GM18870 (cell line): Measurements from ENCODE around the gene TDRD9.

ENCODE experiments used
- ATAC-seq: cut with Tn5 transposase; IDR thresholded peaks from one replicate; pipeline ENCODE4 v1.9.1; 2021; ENCODE audit warnings: moderate library complexity; ENCODE audit not compliant: unreplicated experiment

Gene TDRD9

GRCh38 chr14:103891667-103892215, 36.5 kb upstream of the TDRD9 start:
- ATAC-seq = no peak

GRCh38 chr14:103892247-103892646, 36.0 kb upstream of the TDRD9 start:
- ATAC-seq = no peak

GRCh38 chr14:103894034-103894722, 34.1 kb upstream of the TDRD9 start:
- no peak for ATAC-seq

GRCh38 chr14:103894723-103895059, 33.6 kb upstream of the TDRD9 start:
- no peak for ATAC-seq

- no peak for ATAC-seq
These were observed 31.7 kb upstream of the TDRD9 start for GRCh38 chr14:103896578-103896977.

GRCh38 chr14:103897075-103897947, 30.9 kb upstream of the TDRD9 start:
- no peak for ATAC-seq

- ATAC-seq = no peak
These were observed 30.1 kb upstream of the TDRD9 start for GRCh38 chr14:103898204-103898603.

GRCh38 chr14:103898711-103899110, 29.5 kb upstream of the TDRD9 start:
- no peak for ATAC-seq

GRCh38 chr14:103899316-103899715, 28.9 kb upstream of the TDRD9 start:
- ATAC-seq = no peak

GRCh38 chr14:103899833-103900232, 28.4 kb upstream of the TDRD9 start:
- no peak for ATAC-seq

- no peak for ATAC-seq
These were observed 23.7 kb upstream of the TDRD9 start for GRCh38 chr14:103904493-103905107.

- ATAC-seq = no peak
These were observed 22.3 kb upstream of the TDRD9 start for GRCh38 chr14:103905842-103906456.

- no peak for ATAC-seq
These were observed 19.7 kb upstream of the TDRD9 start for GRCh38 chr14:103908580-103908979.

GRCh38 chr14:103909531-103910261, 18.6 kb upstream of the TDRD9 start:
- ATAC-seq = no peak

GRCh38 chr14:103910262-103910935, 17.9 kb upstream of the TDRD9 start:
- peak; percentile 55 for ATAC-seq

- no peak for ATAC-seq
These were observed 17.3 kb upstream of the TDRD9 start for GRCh38 chr14:103910984-103911383.

- no peak for ATAC-seq
These were observed 12.6 kb upstream of the TDRD9 start for GRCh38 chr14:103915616-103916015.

- no peak for ATAC-seq
These were observed 11.5 kb upstream of the TDRD9 start for GRCh38 chr14:103916636-103917262.
